ENCODE data around the gene SPOP. TPM values are rescaled to one million over a fixed set of nuclear protein-coding genes. Genes with fewer than 3 reads are reported as not detected.

Gene SPOP
- total RNA-seq, 1 experiment from 2014 or later = 53.4 TPM

DNA sequence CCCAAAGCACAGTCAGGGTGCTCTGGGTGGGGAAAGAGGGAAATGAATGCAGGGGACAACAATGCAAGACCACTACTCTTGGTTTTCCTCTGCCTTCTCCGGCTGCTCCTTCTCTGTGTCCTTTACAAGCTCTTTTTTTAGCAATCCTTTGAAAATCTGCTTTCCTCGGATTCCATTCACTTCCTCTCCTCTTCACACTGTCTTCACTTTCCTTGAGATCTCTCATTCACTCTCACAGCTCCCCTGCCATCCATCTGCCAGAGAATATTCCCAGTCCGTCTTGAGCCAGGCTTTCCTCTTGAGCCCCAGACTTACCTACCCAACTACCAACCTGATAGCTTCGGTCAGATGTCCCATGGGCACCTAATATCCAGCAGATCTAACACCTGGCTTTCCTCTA is 11.0 kb upstream of the SPOP start:
- no peak overlapping the region for H3K27ac ChIP-seq (ENCODE audit: low read depth, low read length, poor library complexity, severe bottlenecking)
- DNase-seq (ENCODE audit: low spot score) = no peak
- H3K4me3 ChIP-seq (ENCODE audit: low read depth, low read length, poor library complexity, severe bottlenecking) = no peak overlapping the region
- peaks cover 7% of the 10 kb centered on the region for H3K4me1 ChIP-seq (ENCODE audit: insufficient read depth, low read length, poor library complexity, severe bottlenecking)
- no TSS peak for BruUV-seq (replicated peaks)
- POLR2A ChIA-PET (ENCODE audit: low non-redundant PET) = no interaction called here
- H3K9me3 ChIP-seq (ENCODE audit: low read depth, low read length, poor library complexity, severe bottlenecking) = no peaks in the 10 kb centered on the region
- H3K27me3 ChIP-seq (replicated peaks; ENCODE audit: insufficient read depth, low read depth, low read length, poor library complexity) = no peaks in the 10 kb centered on the region
- CTCF ChIA-PET = interaction anchor here (0.6 kb wide), 1 partner anchor 121 kb away, joined by 3 read pairs; no protein-coding TSS in a partner anchor
- intact Hi-C loops (cut with micrococcal nuclease; ENCODE audit: unreplicated experiment) = no loop called here
- TF ChIP-seq CTCF (conservative IDR thresholded peaks at IDR 0.05; ENCODE audit: low read depth, low read length) (no peak), EZH2 (IDR thresholded peaks at IDR 0.05; ENCODE audit: borderline replicate concordance, low read depth, low read length, poor library complexity, severe bottlenecking) (no peak)
- H3K36me3 ChIP-seq (ENCODE audit: insufficient read depth, low read length, poor library complexity, severe bottlenecking) = no peaks in the 10 kb centered on the region

GRCh38 chr17:49687878-49688491 is 10.1 kb upstream of the SPOP start:
- DNase-seq (ENCODE audit: low spot score) = peak; percentile 56
- no peak overlapping the region for H3K27ac ChIP-seq (ENCODE audit: low read depth, low read length, poor library complexity, severe bottlenecking)
- POLR2A ChIA-PET (ENCODE audit: low non-redundant PET) = no interaction called here

DNA sequence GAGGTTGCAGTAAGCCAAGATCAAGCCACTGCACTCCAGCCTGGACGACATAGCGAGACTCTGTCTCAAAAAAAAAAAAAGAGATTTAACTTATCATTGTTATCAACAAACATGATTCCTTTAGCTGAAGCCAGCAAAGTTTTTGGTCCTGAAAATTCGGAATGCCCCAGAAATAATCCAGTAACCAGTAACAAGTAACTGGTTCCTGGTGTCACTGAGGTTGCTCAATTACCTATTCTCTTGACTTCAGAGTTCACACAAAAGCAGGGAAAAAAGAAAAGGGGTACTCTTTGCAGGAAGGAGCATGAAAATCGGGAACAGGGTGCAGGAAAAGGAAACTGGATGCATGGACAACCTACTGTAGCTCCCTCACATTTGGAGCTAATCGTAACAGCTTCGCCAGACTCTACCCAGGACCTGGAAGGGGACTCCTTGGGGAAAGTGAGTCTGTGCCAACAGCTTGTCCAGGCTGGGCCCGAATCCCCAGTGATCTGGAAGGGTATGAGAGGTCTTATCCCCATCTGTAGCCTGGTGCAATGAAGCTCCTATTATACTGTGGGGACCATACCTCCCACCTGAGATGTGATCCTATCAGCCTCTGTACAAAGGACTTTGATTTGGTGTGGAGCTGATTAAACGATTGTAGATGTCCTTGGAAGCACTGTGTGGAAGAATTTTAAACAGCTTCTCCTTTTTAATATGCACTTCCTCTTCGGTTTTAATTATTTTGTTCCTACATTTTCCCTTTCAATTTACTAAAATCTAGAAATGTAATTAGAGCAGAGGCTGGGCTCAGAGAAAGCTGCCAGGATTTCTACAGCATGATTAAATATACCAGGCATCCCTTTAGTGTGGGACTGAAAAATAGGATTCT is 3.4 kb upstream of the SPOP start:
- DNase-seq (ENCODE audit: low spot score) = no peak
- Histone ChIP-seq H3K27ac (ENCODE audit: low read depth, low read length, poor library complexity, severe bottlenecking) (no peak overlapping the region), H3K36me3 (ENCODE audit: insufficient read depth, low read length, poor library complexity, severe bottlenecking) (no peaks in the 10 kb centered on the region), H3K4me3 (ENCODE audit: low read depth, low read length, poor library complexity, severe bottlenecking) (no peak overlapping the region), H3K4me1 (ENCODE audit: insufficient read depth, low read length, poor library complexity, severe bottlenecking) (peaks cover 4% of the 10 kb centered on the region), H3K9me3 (ENCODE audit: low read depth, low read length, poor library complexity, severe bottlenecking) (no peaks in the 10 kb centered on the region), H3K27me3 (replicated peaks; ENCODE audit: insufficient read depth, low read depth, low read length, poor library complexity) (no peaks in the 10 kb centered on the region)
- ChIA-PET POLR2A (ENCODE audit: low non-redundant PET) (no interaction called here), CTCF (interaction anchor here (0.7 to 1.1 kb wide), 2 partner anchors 114 to 1342 kb away, joined by 3 to 5 read pairs; no protein-coding TSS in a partner anchor)
- TF ChIP-seq EZH2 (IDR thresholded peaks at IDR 0.05; ENCODE audit: borderline replicate concordance, low read depth, low read length, poor library complexity, severe bottlenecking) = no peak
- TF ChIP-seq CTCF (conservative IDR thresholded peaks at IDR 0.05; ENCODE audit: low read depth, low read length) = no peak
- intact Hi-C loops (cut with micrococcal nuclease; ENCODE audit: unreplicated experiment) = no loop called here
- no TSS peak for BruUV-seq (replicated peaks)

More at GRCh38 chr17:49687878-49688491, 10.1 kb upstream of the SPOP start:
- CTCF ChIA-PET = interaction anchor here (0.6 kb wide), 1 partner anchor 120 kb away, joined by 3 read pairs; no protein-coding TSS in a partner anchor
- intact Hi-C loops (cut with micrococcal nuclease; ENCODE audit: unreplicated experiment) = no loop called here
- TF ChIP-seq EZH2 (IDR thresholded peaks at IDR 0.05; ENCODE audit: borderline replicate concordance, low read depth, low read length, poor library complexity, severe bottlenecking) = no peak
- TF ChIP-seq CTCF (conservative IDR thresholded peaks at IDR 0.05; ENCODE audit: low read depth, low read length) = no peak
- H3K4me3 ChIP-seq (ENCODE audit: low read depth, low read length, poor library complexity, severe bottlenecking) = no peak overlapping the region
- no peaks in the 10 kb centered on the region for H3K9me3 ChIP-seq (ENCODE audit: low read depth, low read length, poor library complexity, severe bottlenecking)
- H3K27me3 ChIP-seq (replicated peaks; ENCODE audit: insufficient read depth, low read depth, low read length, poor library complexity) = no peaks in the 10 kb centered on the region
- H3K36me3 ChIP-seq (ENCODE audit: insufficient read depth, low read length, poor library complexity, severe bottlenecking) = no peaks in the 10 kb centered on the region
- peaks cover 7% of the 10 kb centered on the region for H3K4me1 ChIP-seq (ENCODE audit: insufficient read depth, low read length, poor library complexity, severe bottlenecking)
- BruUV-seq (replicated peaks) = no TSS peak

Data from A673 (cell line).